Liver (tissue), 9 donors: ENCODE measurements around the gene TBK1. TPM values are rescaled to one million over a fixed set of nuclear protein-coding genes. Genes with fewer than 3 reads are reported as not detected.

Source experiments
- DNase-seq: peaks from one replicate; pipeline ENCODE4 v3.0.0-alpha.2; 2017; ENCODE audit warnings: low spot score
- H3K27ac ChIP-seq, 2 donors: one replicate each; pipeline ENCODE4 v1.7.0; 2013; ENCODE audit warnings: inconsistent platforms in 2 of 2, low read length in 2 of 2, control low read depth in 1 of 2, low read depth in 1 of 2, mild to moderate bottlenecking in 1 of 2
- H3K27me3 ChIP-seq, 4 donors: one replicate each; pipeline versions ENCODE4 v1.6.1 to v1.7.0; 2013; ENCODE audit warnings: low read length in 3 of 4, inconsistent platforms in 1 of 4, mild to moderate bottlenecking in 1 of 4, moderate library complexity in 1 of 4; ENCODE audit not compliant: control insufficient read depth in 4 of 4, insufficient read depth in 4 of 4
- H3K36me3 ChIP-seq, 4 donors: one replicate each; pipeline versions ENCODE4 v1.6.1 to v1.7.0; 2013; ENCODE audit warnings: low read length in 3 of 4, mild to moderate bottlenecking in 3 of 4, low read depth in 1 of 4, moderate library complexity in 1 of 4; ENCODE audit not compliant: control insufficient read depth in 4 of 4, insufficient read depth in 3 of 4
- H3K4me1 ChIP-seq, 4 donors: one replicate each; pipeline versions ENCODE4 v1.6.1 to v1.7.0; 2013; ENCODE audit warnings: low read length in 3 of 4, mild to moderate bottlenecking in 3 of 4, moderate library complexity in 1 of 4; ENCODE audit not compliant: control insufficient read depth in 4 of 4, insufficient read depth in 4 of 4
- H3K4me3 ChIP-seq, 3 donors: one replicate each; pipeline versions ENCODE4 v1.6.1 to v1.7.0; 2013; ENCODE audit warnings: low read length in 3 of 3, control low read depth in 1 of 3, low read depth in 1 of 3, mild to moderate bottlenecking in 1 of 3
- H3K9ac ChIP-seq, 2 donors: one replicate each; pipeline ENCODE4 v1.7.0; 2013; ENCODE audit warnings: low read length in 2 of 2, mild to moderate bottlenecking in 2 of 2, moderate library complexity in 2 of 2, control low read depth in 1 of 2, low read depth in 1 of 2
- H3K9me3 ChIP-seq, 4 donors: one replicate each; pipeline versions ENCODE4 v1.6.1 to v1.7.0; 2013; ENCODE audit warnings: low read length in 3 of 4; ENCODE audit not compliant: control insufficient read depth in 4 of 4
- EGR1 ChIP-seq, 2 donors: IDR thresholded peaks; 2 replicates each; pipeline ENCODE4 v1.6.1; 2016 to 2018; ENCODE audit warnings: antibody characterized with exemption in 2 of 2, low read depth in 2 of 2
- FOXA1 ChIP-seq: IDR thresholded peaks from 2 replicates; pipeline ENCODE4 v1.6.1; 2016; ENCODE audit warnings: antibody characterized with exemption
- FOXA2 ChIP-seq: IDR thresholded peaks from 2 replicates; pipeline ENCODE4 v1.6.1; 2016; ENCODE audit warnings: antibody characterized with exemption
- GABPA ChIP-seq, 2 donors: IDR thresholded peaks in 1 of 2; conservative IDR thresholded peaks in 1 of 2; 2 replicates each; pipeline ENCODE4 v1.6.1; 2016; ENCODE audit warnings: antibody characterized with exemption in 2 of 2, mild to moderate bottlenecking in 1 of 2, moderate library complexity in 1 of 2
- HNF4A ChIP-seq, 2 donors: conservative IDR thresholded peaks; 2 replicates each; pipeline ENCODE4 v1.6.1; 2016; ENCODE audit warnings: antibody characterized with exemption in 2 of 2, mild to moderate bottlenecking in 2 of 2
- HNF4G ChIP-seq: IDR thresholded peaks from 2 replicates; pipeline ENCODE4 v1.6.1; 2016; ENCODE audit warnings: antibody characterized with exemption
- JUND ChIP-seq, 2 donors: IDR thresholded peaks; 2 replicates each; pipeline ENCODE4 v1.6.1; 2016; ENCODE audit warnings: antibody characterized with exemption in 2 of 2
- NR2F2 ChIP-seq: IDR thresholded peaks from 2 replicates; pipeline ENCODE4 v1.6.1; 2016; ENCODE audit warnings: antibody characterized with exemption
- RAD21 ChIP-seq, 2 donors: IDR thresholded peaks; 2 replicates each; pipeline ENCODE4 v1.6.1; 2016; ENCODE audit warnings: antibody characterized with exemption in 2 of 2, mild to moderate bottlenecking in 2 of 2
- RXRA ChIP-seq, 2 donors: IDR thresholded peaks; 2 replicates each; pipeline ENCODE4 v1.6.1; 2017 to 2018; ENCODE audit warnings: antibody characterized with exemption in 2 of 2, mild to moderate bottlenecking in 1 of 2
- SP1 ChIP-seq: IDR thresholded peaks from 2 replicates; pipeline ENCODE4 v1.6.1; 2018; ENCODE audit warnings: antibody characterized with exemption, mild to moderate bottlenecking
- WGBS: extraction: QIAGEN DNeasy Blood & Tissue Kit; methylation state at CpG from one replicate; pipeline ENCODE4 v1.1.7; 2013; 5-methylcytosine and 5-hydroxymethylcytosine counted together
- polyA plus RNA-seq, 2 donors: library from polyadenylated mRNA; stranded (reverse) in 1 of 2; unstranded in 1 of 2; fragments of 200-250 nt in 1 of 2; fragments of >200 nt in 1 of 2; fragmentation: Nextera tagmentation in 1 of 2; extraction: Ambion mirVana in 1 of 2; gene quantifications; one replicate each; pipeline versions ENCODE4 v1.2.1 to v1.2.3, GENCODE V29; 2013 to 2015
- total RNA-seq, 2 donors: library from RNA; depleted of rRNA; stranded (reverse); fragments of >200 nt; gene quantifications; one replicate each; pipeline ENCODE4 v1.2.3, GENCODE V29; 2014
- TF ChIP-seq, protein P1 (sequence below): IDR thresholded peaks from 2 replicates; pipeline ENCODE4 v1.6.1; 2016; ENCODE audit warnings: antibody characterized with exemption
- TF ChIP-seq, protein P2 (sequence below): fragments of 150-350 bp; IDR thresholded peaks from 2 replicates; pipeline ENCODE4 v1.5.1; 2017; ENCODE audit warnings: improper control_type of control experiment, low read depth, low read length; ENCODE audit not compliant: missing input control
- TF ChIP-seq, protein P3 (sequence below): IDR thresholded peaks from 2 replicates; pipeline ENCODE4 v1.6.1; 2016; ENCODE audit warnings: antibody characterized with exemption, mild to moderate bottlenecking
- TF ChIP-seq, protein P4 (sequence below): IDR thresholded peaks from 2 replicates; pipeline ENCODE4 v1.6.1; 2016; ENCODE audit warnings: antibody characterized with exemption
- TF ChIP-seq, protein P5 (sequence below): IDR thresholded peaks from 2 replicates; pipeline ENCODE4 v1.6.1; 2016; ENCODE audit warnings: antibody characterized with exemption
- donor health status: healthy.
- donor health status: healthy.
- donor health status: healthy.
- donor health status: healthy.
- donor health status: healthy.

The TBK1 gene
- total and polyA plus RNA-seq, 4 donors: 7.6 to 20.7 (median 13.9) TPM

DNA sequence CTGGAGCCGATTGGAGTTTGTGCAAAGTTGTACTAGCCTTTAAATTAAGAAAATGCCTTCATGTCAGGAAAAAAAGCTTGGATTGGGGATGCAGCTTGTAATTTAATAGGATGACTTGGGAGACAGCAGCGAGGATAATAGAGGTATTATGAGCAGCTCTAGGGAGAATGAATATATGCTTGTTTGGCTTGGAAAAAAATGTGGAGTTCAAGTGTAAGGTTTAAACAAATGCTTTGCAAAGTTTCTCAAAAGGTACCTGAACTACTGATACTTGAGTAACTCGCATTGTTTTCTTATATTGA lies 93.1 kb downstream of the TBK1 start:
- TF ChIP-seq FOXA2 (no peak), SP1 (no peak), NR2F2 (no peak), RAD21 (IDR thresholded peaks at IDR 0.05) (no peak), RXRA (IDR thresholded peaks at IDR 0.05) (no peak), EGR1 (IDR thresholded peaks at IDR 0.05; ENCODE audit: low read depth in 2 of 2) (no peak), HNF4A (conservative IDR thresholded peaks at IDR 0.05) (no peak), GABPA (IDR thresholded peaks at IDR 0.05 in 1 of 2, conservative IDR thresholded peaks at IDR 0.05 in 1 of 2) (no peak), JUND (IDR thresholded peaks at IDR 0.05) (no peak)
- TF ChIP-seq, protein P1, sequence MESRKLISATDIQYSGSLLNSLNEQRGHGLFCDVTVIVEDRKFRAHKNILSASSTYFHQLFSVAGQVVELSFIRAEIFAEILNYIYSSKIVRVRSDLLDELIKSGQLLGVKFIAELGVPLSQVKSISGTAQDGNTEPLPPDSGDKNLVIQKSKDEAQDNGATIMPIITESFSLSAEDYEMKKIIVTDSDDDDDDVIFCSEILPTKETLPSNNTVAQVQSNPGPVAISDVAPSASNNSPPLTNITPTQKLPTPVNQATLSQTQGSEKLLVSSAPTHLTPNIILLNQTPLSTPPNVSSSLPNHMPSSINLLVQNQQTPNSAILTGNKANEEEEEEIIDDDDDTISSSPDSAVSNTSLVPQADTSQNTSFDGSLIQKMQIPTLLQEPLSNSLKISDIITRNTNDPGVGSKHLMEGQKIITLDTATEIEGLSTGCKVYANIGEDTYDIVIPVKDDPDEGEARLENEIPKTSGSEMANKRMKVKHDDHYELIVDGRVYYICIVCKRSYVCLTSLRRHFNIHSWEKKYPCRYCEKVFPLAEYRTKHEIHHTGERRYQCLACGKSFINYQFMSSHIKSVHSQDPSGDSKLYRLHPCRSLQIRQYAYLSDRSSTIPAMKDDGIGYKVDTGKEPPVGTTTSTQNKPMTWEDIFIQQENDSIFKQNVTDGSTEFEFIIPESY: no peak
- TF ChIP-seq, protein P2, sequence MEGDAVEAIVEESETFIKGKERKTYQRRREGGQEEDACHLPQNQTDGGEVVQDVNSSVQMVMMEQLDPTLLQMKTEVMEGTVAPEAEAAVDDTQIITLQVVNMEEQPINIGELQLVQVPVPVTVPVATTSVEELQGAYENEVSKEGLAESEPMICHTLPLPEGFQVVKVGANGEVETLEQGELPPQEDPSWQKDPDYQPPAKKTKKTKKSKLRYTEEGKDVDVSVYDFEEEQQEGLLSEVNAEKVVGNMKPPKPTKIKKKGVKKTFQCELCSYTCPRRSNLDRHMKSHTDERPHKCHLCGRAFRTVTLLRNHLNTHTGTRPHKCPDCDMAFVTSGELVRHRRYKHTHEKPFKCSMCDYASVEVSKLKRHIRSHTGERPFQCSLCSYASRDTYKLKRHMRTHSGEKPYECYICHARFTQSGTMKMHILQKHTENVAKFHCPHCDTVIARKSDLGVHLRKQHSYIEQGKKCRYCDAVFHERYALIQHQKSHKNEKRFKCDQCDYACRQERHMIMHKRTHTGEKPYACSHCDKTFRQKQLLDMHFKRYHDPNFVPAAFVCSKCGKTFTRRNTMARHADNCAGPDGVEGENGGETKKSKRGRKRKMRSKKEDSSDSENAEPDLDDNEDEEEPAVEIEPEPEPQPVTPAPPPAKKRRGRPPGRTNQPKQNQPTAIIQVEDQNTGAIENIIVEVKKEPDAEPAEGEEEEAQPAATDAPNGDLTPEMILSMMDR: no peak
- Histone ChIP-seq H3K27ac (no peak overlapping the region), H3K27me3 (no peaks in the 10 kb centered on the region), H3K9ac (no peak overlapping the region), H3K36me3 (no peaks in the 10 kb centered on the region), H3K4me3 (no peak overlapping the region), H3K4me1 (no peaks in the 10 kb centered on the region), H3K9me3 (peaks cover 0 to 5% (median 0%) of the 10 kb centered on the region in 4 donors)
- DNase-seq: no peak
- 80% methylated on average over 3 of the region's 3 CpGs for WGBS

DNA sequence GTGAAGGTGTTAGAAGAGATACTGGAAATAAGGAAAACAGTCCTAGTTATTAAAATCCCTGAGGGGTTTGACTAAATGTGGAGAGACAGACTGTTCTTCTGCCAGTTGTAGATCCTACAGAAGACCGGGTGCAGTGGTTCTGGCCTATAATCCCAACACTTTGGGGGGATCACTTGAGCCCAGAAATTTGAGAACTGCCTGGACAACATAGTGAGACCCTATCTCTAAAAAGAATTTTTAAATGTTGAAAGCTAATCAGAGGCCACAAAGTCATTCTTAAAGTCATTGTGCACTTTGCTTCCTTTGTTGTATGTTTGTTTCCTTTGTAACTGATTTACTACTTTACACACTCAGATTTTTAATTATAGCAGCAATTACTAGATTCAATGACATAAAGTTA lies 97.2 kb downstream of the TBK1 start:
- 81% methylated on average over 1 of the region's 1 CpG for WGBS
- H3K36me3 ChIP-seq: no peaks in the 10 kb centered on the region
- no peaks in the 10 kb centered on the region for H3K27me3 ChIP-seq
- H3K27ac ChIP-seq: no peak overlapping the region
- H3K9ac ChIP-seq: no peak overlapping the region
- H3K9me3 ChIP-seq: no peaks in the 10 kb centered on the region
- no peak overlapping the region for H3K4me3 ChIP-seq
- no peak for TF ChIP-seq GABPA (IDR thresholded peaks at IDR 0.05 in 1 of 2, conservative IDR thresholded peaks at IDR 0.05 in 1 of 2)
- TF ChIP-seq, protein P3, sequence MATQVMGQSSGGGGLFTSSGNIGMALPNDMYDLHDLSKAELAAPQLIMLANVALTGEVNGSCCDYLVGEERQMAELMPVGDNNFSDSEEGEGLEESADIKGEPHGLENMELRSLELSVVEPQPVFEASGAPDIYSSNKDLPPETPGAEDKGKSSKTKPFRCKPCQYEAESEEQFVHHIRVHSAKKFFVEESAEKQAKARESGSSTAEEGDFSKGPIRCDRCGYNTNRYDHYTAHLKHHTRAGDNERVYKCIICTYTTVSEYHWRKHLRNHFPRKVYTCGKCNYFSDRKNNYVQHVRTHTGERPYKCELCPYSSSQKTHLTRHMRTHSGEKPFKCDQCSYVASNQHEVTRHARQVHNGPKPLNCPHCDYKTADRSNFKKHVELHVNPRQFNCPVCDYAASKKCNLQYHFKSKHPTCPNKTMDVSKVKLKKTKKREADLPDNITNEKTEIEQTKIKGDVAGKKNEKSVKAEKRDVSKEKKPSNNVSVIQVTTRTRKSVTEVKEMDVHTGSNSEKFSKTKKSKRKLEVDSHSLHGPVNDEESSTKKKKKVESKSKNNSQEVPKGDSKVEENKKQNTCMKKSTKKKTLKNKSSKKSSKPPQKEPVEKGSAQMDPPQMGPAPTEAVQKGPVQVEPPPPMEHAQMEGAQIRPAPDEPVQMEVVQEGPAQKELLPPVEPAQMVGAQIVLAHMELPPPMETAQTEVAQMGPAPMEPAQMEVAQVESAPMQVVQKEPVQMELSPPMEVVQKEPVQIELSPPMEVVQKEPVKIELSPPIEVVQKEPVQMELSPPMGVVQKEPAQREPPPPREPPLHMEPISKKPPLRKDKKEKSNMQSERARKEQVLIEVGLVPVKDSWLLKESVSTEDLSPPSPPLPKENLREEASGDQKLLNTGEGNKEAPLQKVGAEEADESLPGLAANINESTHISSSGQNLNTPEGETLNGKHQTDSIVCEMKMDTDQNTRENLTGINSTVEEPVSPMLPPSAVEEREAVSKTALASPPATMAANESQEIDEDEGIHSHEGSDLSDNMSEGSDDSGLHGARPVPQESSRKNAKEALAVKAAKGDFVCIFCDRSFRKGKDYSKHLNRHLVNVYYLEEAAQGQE: no peak
- TF ChIP-seq HNF4G: no peak
- TF ChIP-seq, protein P4, sequence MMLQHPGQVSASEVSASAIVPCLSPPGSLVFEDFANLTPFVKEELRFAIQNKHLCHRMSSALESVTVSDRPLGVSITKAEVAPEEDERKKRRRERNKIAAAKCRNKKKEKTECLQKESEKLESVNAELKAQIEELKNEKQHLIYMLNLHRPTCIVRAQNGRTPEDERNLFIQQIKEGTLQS: no peak
- TF ChIP-seq FOXA1: no peak
- TF ChIP-seq, protein P5, sequence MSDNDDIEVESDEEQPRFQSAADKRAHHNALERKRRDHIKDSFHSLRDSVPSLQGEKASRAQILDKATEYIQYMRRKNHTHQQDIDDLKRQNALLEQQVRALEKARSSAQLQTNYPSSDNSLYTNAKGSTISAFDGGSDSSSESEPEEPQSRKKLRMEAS: no peak
- no peak for TF ChIP-seq FOXA2
- no peak for TF ChIP-seq RAD21 (IDR thresholded peaks at IDR 0.05)
- no peak for TF ChIP-seq RXRA (IDR thresholded peaks at IDR 0.05)
- no peaks in the 10 kb centered on the region for H3K4me1 ChIP-seq
- DNase-seq: no peak
